ENCODE measurements around the gene CD27. TPM values are rescaled to one million over a fixed set of nuclear protein-coding genes. Genes with fewer than 3 reads are reported as not detected.
"Not testable (repeated sequence)": the region's sequence is repeated elsewhere in the genome, so short reads cannot be mapped to it uniquely, and the experiment has no call there.

CD27 gene
- total RNA-seq, 2 donors from 2014 or later, result 53.1 to 90.5 TPM

DNA sequence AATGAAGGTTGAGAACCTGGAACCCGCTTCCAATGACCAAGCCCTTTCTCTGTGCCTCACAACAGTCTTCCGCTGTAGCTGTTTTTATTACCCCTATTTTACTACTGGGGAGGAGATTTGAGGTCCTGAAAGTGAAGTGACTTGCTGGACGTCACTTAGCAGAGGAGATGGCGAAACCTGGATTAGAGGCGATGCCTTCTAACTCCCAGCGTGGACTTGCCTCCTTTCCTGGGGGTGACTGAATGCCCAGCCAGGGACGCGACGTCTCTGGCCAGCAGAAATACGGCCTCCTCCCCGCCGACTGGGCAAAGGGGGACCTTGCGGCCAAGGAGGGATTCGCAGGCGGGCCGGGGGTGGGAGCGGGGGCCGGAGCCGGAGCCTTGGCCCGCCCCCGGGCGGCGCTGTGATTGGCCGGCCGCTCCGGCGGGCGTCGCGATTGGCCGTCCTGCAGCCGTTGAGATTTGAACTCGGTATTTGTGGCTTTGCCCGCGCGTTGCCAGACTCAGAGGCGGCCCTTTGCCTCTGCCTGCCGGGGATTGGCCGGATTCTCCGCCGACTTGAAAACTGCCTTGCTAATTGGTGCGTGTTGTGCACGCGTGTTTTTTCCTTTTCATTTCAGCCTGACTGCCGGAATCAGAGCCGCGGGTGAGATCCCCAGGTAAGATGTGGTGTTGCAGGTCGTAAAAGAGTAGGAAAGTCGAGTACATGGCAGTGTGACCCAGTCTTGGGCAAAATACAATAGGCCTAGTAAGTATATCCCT, 48.9 kb downstream of the CD27 start, which contains the start of gene NCAPD2:
Gene NCAPD2 (plus strand): TSS at position 606 of the 761 bp plus-strand sequence. CDS start 997 bp downstream, outside the sequence.
- peaks cover 58% of the 10 kb centered on the region for H3K4me1 Mint-ChIP-seq (ENCODE audit: low read depth)
- H3K9me3 Mint-ChIP-seq, result no peaks in the 10 kb centered on the region
- H3K36me3 Mint-ChIP-seq (ENCODE audit: insufficient read depth in 2 of 2), result peaks cover 9 to 19% of the 10 kb centered on the region in 2 donors
- peak within 1 kb of the TSS; percentile 97 for H3K27ac Mint-ChIP-seq
- DNase-seq, result peak; percentile 95 to 96
- ATAC-seq (replicated peaks in 1 of 2), result peak; percentile 87
- peak within 1 kb of the TSS; percentile 94 to 100 for H3K4me3 Mint-ChIP-seq
- no peaks in the 10 kb centered on the region for H3K27me3 Mint-ChIP-seq (ENCODE audit: low read depth)

GRCh38 chr12:6494258-6494743, 49.5 kb downstream of the CD27 start:
- ATAC-seq (replicated peaks in 1 of 2), result peak; percentile 0 to 2
- no peaks in the 10 kb centered on the region for H3K9me3 Mint-ChIP-seq
- H3K4me3 Mint-ChIP-seq, result peak overlapping the region; percentile 94 to 100
- DNase-seq, result peak in 1 of 2 donors; percentile 17
- peaks cover 58% of the 10 kb centered on the region for H3K4me1 Mint-ChIP-seq (ENCODE audit: low read depth)
- peaks cover 9 to 24% of the 10 kb centered on the region in 2 donors for H3K36me3 Mint-ChIP-seq (ENCODE audit: insufficient read depth in 2 of 2)
- H3K27me3 Mint-ChIP-seq (ENCODE audit: low read depth), result no peaks in the 10 kb centered on the region
- peak overlapping the region; percentile 96 for H3K27ac Mint-ChIP-seq

DNA sequence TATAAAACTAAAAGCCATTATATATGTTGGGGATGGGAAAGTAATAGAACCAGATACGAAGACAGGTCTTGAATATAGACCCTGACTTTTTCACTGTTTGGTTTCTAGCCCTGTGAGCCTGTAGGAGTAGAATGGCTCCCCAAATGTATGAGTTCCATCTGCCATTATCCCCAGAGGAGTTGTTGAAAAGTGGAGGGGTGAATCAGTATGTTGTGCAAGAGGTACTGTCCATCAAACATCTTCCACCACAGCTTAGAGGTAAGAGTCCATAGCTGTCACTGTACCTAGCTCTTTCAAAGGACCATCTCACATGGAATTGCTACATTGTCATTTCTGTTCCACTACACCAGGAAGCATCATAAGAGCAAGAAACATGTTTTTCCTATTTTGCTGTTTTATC, 50.2 kb downstream of the CD27 start:
- peak overlapping the region; percentile 96 for H3K27ac Mint-ChIP-seq
- H3K4me3 Mint-ChIP-seq, result peak overlapping the region; percentile 94 to 100
- peaks cover 9 to 26% of the 10 kb centered on the region in 2 donors for H3K36me3 Mint-ChIP-seq (ENCODE audit: insufficient read depth in 2 of 2)
- ATAC-seq (replicated peaks in 1 of 2) (no peak), DNase-seq (no peak)
- H3K4me1 Mint-ChIP-seq (ENCODE audit: low read depth), result peaks cover 58% of the 10 kb centered on the region
- H3K27me3 Mint-ChIP-seq (ENCODE audit: low read depth), result no peaks in the 10 kb centered on the region
- no peaks in the 10 kb centered on the region for H3K9me3 Mint-ChIP-seq

GRCh38 chr12:6497291-6497690, 52.5 kb downstream of the CD27 start:
- not testable (repeated sequence) for ATAC-seq (replicated peaks in 1 of 2); H3K27me3 Mint-ChIP-seq (ENCODE audit: low read depth); DNase-seq; H3K9me3 Mint-ChIP-seq
- H3K36me3 Mint-ChIP-seq (ENCODE audit: insufficient read depth in 2 of 2), result peaks cover 7 to 20% of the 10 kb centered on the region in 2 donors
- H3K4me1 Mint-ChIP-seq (ENCODE audit: low read depth), result peaks cover 49% of the 10 kb centered on the region
- H3K27ac Mint-ChIP-seq, result peak overlapping the region; percentile 67
- H3K4me3 Mint-ChIP-seq, result peak overlapping the region in 1 of 2 donors; percentile 2

- Mint-ChIP-seq H3K36me3 (ENCODE audit: insufficient read depth in 2 of 2) (peaks cover 2 to 18% of the 10 kb centered on the region in 2 donors), H3K27ac (no peak overlapping the region), H3K9me3 (no peaks in the 10 kb centered on the region), H3K4me3 (no peak overlapping the region), H3K4me1 (ENCODE audit: low read depth) (peaks cover 26% of the 10 kb centered on the region), H3K27me3 (ENCODE audit: low read depth) (no peaks in the 10 kb centered on the region)
- DNase-seq, result no peak
- no peak for ATAC-seq (replicated peaks in 1 of 2)
Measured at GRCh38 chr12:6500466-6500865, 55.7 kb downstream of the CD27 start.

Other genes with a start within 250 kb of the CD27 start
- 1 to 10 TPM; 6.1 to 8.4 TPM for gene CD9, start 244.6 kb upstream of the CD27 start, total RNA-seq
- not detected for gene PLEKHG6, start 134.3 kb upstream of the CD27 start, total RNA-seq
- 10 to 100 TPM; 48.4 to 52.1 TPM for gene TNFRSF1A, start 102.9 kb upstream of the CD27 start, total RNA-seq
- gene SCNN1A, start 69.4 kb upstream of the CD27 start, total RNA-seq, result under 1 TPM; 0.29 to 0.67 TPM
- 1 to 10 TPM; 1.3 to 1.9 TPM for gene LTBR, start 60.8 kb upstream of the CD27 start, total RNA-seq
- 10 to 100 TPM; 26.0 to 29.6 TPM for gene TAPBPL, start 7.1 kb downstream of the CD27 start, total RNA-seq
- gene VAMP1, start 25.7 kb downstream of the CD27 start, total RNA-seq, result 10 to 100 TPM; 51.2 to 53.1 TPM
- gene MRPL51, start 48.3 kb downstream of the CD27 start, total RNA-seq, result 100 to 1,000 TPM; 170 to 179 TPM
- gene NCAPD2, start 49.1 kb downstream of the CD27 start, total RNA-seq, result 100 to 1,000 TPM; 156 to 168 TPM
- 1,000 to 10,000 TPM; 4,101 to 4,234 TPM for gene GAPDH, start 89.6 kb downstream of the CD27 start, total RNA-seq
- gene IFFO1, start 111.1 kb downstream of the CD27 start, total RNA-seq, result 10 to 100 TPM; 14.2 to 17.0 TPM
- 10 to 100 TPM; 76.9 to 89.8 TPM for gene NOP2, start 123.3 kb downstream of the CD27 start, total RNA-seq
- 100 to 1,000 TPM; 292 to 299 TPM for gene CHD4, start 162.4 kb downstream of the CD27 start, total RNA-seq
- gene LPAR5, start 191.0 kb downstream of the CD27 start, total RNA-seq, result 1 to 10 TPM; 4.1 to 8.9 TPM
- 1 to 10 TPM; 5.2 to 6.1 TPM for gene ACRBP, start 202.5 kb downstream of the CD27 start, total RNA-seq
- gene ING4, start 218.2 kb downstream of the CD27 start, total RNA-seq, result 10 to 100 TPM; 27.6 to 28.0 TPM
- 10 to 100 TPM; 78.1 to 82.2 TPM for gene ZNF384, start 244.4 kb downstream of the CD27 start, total RNA-seq